NCI-H1105 (cell line): ENCODE data around the gene TBCD.
"Not testable (repeated sequence)": the region's sequence is repeated elsewhere in the genome, so short reads cannot be mapped to it uniquely, and the experiment has no call there.

Experiments
- DNase-seq: peaks from one replicate; lab custom pipeline; 2025; lab: John Stamatoyannopoulos, UW

Gene TBCD

DNA sequence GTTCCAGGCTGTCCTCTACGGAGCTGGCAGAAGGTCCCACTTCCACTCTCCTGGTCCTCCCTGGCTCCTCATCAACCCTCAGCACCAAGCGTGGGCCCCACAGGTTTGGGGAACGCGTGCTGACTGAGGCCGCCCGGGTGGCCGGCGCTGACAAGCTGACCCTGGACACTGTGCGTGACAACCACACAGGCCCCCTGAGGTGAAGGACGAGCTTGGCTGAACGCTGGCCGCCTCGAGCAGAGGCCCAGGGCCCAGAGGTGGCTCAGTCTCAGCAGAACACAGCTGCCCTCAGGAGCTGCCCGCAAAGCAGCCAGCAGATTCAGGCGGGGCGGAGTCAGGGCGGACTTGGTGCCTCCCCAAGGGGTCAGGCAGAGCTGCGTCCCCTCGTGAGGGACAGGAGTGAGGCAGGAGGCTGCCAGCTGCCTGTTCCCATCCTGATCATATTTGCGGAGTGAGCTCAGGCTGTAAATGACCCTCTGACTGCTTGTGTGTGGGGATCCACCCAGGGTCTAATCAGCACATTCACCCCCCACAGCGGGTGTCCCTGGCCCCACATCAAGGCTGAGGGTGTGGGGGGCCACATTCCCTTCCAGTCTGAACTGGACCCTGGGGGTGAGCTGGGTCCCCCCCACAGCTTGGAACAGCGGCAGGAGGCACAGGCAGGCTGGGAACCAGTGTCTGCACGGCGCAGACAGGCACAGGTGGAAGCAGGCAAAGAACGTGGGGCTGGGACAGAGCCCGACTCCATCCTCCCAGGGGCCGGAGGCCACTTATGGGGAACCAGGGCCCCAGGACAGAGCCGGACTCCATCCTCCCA is 222.5 kb downstream of the TBCD start:
- DNase-seq, result no peak

DNA sequence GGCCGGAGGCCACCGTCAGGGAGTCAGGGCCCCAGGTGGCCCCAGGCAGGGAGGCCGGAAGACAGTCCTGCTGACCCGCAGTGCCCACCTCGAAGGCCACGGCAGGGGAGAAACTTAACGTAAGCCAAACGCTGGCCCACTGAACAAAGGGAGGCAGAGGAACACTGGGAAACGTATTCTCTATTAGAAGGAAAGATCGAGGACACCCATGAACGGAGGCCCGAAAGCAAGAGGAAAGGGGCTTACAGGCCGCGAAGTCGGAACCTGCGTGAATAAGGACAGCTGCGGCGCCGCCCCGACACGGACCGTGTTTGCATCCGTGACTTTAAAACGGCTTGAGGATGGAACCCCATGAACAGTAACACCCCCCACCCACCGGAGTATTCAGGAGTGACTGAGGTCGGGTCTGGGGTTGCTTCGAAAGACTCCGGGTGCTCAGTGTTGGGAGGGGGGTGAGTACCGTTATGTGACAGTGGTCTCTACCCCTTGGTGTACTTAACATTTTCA is 225.2 kb downstream of the TBCD start:
- DNase-seq, result no peak

DNA sequence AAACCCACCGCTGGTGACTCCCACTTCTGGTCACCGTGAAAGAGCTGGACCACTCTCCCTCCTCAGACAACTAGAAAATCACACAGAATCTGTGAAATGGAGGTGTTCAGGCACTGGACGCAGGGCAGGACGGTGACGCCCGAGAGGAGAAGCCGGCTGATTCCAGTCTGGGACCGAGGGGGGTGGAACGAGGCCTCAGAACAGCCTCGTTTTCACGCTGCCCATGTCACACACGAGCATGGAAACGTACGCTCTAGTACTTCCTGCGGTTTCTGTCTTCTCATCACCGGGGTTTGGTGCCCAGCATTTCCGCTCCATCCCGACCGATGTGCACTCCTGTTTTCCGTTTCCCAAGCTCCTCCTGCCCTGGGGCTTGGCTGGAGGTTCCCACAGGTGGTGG is 225.7 kb downstream of the TBCD start:
- no peak for DNase-seq

DNA sequence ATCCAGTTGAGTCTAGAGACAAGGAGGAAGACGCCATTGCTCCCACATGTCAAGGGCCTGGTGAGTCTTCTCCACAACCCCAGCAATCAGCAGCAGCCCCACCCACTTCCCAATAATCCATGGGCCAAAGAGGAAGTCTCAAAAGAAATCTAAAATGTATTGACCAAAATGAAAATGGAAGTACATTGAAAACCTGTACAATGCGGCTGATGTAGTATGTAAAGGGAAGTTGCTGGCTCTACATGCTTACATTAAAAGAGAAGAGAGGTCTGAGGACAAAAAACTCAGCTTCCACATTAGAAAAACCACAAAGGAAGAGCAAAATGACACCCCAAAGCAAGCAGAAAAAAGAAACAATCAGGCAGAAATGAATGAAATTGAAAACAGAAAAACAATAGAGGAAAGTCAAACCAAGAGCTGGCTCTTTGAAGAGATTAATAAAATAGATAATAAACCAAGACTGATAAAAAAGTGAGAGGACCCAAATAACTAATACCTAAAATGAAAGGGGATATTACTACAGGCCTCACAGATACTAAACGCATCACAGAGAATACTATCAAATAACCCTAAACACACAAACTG is 227.0 kb downstream of the TBCD start:
- DNase-seq, result no peak

DNA sequence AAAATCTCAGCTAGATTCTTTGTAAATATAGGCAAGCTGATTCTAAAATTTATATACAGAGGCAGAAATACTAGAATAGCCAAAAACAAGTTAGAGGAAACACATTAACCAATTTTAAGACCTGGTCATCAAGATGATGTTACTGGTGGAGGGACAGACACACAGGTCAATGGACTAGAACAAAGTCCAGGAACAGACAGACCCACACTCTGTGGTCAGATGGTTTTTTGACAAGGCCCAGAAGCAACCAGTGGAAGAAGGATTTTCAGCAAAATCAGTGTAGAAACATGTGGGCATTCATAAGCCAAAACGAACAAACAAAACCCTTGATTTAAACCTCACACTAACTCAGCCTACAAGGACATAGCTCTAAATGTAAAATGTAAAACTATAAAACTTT is 227.9 kb downstream of the TBCD start:
- DNase-seq, result no peak

DNA sequence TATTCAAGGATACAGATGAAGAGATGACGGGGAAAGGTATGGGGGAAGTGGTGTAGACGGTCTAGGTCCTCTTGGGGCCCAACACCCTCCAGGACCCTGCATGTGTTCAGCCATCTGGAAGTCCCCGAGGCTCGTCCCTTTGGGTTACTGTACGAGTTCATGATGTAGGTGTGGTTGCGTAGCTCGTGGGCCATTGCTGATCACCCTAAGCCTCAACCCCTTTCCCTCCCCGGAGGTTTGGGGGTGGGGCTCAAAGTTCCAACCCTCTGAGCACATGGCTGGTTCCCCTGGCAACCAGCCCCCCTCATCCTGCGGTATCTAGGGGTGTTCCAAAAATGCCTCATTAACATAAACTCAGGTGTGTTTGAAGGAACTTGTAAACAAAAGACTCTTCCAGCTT is 228.8 kb downstream of the TBCD start:
- no peak for DNase-seq

DNA sequence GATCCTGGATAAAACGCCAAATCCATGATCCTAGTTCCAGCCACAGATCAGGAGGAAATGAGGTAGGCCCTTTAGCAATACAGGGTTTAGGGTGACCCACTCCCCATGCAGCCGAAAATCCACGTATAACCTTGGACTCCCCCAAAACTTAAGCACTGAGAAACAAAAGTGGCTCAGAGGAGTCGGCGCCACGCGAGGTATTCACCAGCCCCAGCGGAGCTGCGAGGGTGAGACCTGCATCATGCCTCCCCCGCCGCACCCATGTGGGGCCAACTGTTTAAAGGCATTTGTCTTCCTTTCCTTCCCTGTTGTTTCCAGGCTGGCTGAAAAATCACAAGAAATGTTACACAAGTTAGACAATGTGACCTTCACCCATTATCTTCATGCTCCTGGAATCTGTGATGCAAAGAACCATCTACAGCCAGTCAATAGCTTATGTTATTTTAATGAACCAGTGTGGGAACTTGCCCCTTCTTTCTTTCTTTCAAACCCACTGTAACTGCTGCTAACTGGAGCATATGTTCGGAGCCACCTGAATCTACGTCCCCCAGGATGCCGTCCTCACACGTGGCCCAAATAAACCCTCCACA is 229.4 kb downstream of the TBCD start:
- no peak for DNase-seq

DNA sequence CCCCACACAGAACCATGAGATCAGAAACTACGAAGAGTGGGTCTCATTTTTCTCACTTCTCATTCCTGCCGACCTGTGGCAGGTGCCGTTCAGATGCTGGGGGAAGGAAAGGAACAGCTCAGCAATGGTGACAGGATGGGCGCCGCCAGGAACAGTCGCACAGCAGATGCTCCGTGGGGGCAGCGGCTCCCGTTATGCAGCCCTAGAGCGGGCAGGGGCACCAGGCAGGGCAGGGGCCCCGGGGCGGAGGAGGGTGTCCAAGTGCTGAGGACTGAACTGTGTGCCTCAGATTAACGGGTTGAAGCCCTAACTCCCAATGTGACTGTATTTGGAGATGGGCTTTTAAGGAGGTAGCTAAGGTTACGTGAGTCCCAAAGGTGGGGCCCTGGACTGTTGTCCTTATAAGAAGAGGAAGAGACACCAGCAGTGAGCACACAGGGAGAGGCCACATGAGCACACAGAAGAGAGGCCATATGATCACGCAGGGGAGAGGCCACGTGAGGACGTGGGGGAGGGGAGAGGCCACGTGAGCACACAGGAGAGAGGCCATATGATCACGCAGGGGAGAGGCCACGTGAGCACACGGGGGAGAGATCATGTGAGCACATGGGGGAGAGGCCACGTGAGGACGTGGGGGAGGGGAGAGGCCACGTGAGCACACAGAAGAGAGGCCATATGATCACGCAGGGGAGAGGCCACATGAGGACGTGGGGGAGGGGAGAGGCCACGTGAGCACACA is 231.8 kb downstream of the TBCD start:
- DNase-seq, result no peak

DNA sequence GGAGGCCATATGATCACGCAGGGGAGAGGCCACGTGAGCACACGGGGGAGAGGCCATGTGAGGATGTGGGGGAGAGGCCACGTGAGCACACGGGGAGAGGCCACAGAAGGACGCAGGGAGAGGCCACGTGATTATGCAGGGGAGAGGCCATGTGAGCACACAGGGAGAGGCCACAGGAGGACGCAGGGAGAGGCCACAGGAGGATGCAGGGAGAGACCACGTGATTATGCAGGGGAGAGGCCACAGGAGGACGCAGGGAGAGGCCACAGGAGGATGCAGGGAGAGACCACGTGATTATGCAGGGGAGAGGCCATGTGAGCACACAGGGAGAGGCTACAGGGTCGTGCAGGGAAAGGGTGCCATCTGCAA is 232.4 kb downstream of the TBCD start:
- DNase-seq, result not testable (repeated sequence)

DNA sequence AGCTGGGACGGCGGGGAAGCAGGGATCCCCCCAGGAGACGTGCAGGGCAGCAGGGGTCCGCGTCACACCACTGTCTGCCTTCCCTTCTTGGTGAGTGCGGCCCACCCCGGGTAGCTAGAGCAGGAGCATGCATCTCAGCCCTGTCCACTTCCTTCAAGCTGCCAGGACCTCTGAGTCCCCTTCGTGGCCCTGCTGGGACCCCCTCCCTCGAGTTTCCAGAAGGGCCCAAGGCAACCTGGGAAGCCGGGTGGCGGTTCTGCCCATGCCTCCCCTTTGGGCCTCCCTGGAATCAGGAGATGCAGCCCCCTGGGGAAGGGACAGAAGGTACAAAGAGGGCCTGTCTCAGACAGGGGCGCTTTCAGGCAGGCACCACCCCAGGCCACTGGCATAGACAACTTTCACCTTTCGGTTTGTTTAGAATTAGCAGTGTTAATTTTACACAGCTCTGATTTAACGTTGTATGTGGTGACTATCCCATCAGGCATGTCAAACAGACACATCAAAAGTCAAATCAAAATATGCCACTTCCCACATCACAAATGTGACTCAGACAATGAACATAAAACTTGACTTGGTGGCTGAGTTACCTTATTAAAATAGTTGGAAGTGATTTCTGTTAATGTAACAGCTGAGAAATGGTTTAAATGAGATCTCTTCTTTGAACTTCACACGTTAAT is 233.0 kb downstream of the TBCD start:
- no peak for DNase-seq

DNA sequence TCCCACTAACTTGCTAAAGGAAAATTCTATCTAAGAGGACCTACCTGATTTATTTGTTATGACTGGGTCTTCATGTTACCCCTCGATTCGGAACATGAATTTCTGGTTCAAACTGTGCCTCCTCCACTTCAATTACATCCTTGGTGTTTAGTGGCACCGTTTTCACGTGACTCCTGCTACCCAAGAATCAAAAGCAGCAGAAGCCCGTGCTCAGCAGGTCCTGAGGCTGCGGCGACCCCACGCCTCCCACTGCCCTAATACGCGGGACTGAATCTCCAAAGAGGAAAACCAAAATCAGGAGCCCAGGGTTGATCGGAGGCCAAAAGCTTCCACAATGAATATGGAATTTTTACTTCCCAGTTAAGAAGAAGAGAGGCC is 233.6 kb downstream of the TBCD start:
- DNase-seq, result no peak

DNA sequence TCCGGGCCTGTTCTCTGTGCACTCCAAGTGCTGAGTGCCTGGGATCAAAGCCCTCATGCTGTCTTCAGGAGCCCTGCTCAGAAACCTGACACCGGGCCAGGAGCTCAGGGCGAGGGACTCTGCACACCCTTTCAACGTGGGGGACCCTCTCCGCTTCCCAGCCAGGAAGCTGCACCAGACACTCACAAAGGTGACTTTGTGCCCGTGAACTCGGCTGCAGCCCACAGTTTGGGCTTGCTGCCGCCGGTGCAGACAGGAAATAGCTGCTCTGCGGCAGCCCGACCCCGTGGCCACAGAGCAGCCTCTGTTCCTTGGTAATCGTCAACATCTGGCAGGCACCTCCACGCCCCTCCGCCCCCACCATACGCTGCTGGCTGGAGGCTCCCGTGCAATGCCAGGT is 234.1 kb downstream of the TBCD start:
- DNase-seq, result no peak

DNA sequence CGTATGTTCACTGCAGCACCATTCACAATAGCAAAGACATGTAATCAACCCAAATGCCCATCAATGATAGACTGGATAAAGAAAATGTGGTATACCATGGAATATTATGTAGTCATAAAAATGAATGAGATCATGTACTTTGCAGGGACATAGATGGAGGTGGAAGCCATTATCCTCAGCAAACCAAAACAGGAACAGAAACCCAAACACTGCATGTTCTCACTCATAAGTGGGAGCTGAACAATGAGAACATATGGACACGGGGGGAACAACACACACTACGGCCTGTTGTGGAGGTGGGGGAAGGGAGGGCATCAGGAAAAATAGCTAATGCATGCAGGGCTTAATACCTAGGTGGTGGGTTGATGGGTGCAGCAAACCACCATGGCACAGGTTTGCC is 237.2 kb downstream of the TBCD start:
- not testable (repeated sequence) for DNase-seq

DNA sequence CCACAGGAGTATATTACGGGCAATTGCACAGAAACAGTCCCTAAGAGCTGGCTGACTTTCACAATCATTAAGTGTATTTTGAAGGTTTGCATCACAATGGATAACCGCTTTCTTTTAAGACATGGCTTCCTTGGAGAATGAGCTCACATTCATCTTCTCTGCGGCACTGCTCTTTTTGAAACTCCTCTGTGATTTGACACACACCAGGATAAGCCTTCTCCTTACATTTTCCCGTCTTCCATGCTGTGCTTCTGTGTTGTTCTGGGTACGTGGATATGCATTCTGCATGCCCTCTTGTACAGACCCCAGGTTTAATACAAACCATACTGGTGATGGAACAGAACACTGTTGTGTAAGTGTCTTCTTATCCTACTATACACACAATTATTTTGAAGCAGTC is 238.0 kb downstream of the TBCD start:
- no peak for DNase-seq

DNA sequence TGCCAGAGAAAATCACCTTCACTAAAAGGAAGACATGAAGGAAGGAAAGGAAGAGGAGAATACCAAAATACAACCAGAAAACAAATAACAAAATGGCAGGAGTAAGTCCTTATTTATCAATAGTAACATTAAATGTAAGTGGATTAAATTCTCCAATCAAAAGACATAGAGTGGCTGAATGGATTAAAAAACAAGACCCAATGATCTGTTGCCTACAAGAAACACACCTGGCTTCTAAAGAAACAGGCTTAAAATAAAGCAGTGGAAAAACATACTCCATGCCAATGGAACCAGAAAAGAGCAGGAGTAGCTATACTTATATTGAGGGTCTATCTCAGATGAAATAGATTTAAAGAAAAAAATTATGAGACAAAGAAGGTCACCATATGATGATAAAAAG is 241.1 kb downstream of the TBCD start:
- no peak for DNase-seq
